ENCODE measurements around the gene SPART. TPM values are rescaled to one million over a fixed set of nuclear protein-coding genes. Genes with fewer than 3 reads are reported as not detected.
"Not testable (repeated sequence)": the region's sequence is repeated elsewhere in the genome, so short reads cannot be mapped to it uniquely, and the experiment has no call there.

The SPART gene
- polyA plus RNA-seq, 3 donors = 7.6 to 52.0 (median 33.5) TPM

- no peak overlapping the region for H3K27ac ChIP-seq (ENCODE audit: low read depth, low read length)
- WGBS, 3 donors = 56 to 78% (median 60%) methylated on average over 4 of the region's 4 CpGs
These were observed 16.8 kb downstream of the SPART start for GRCh38 chr13:36329361-36329760.

- 80 to 85% (median 84%) methylated on average over 2 of the region's 2 CpGs for whole genome bisulfite sequencing, 3 donors
- H3K27ac ChIP-seq (ENCODE audit: low read depth, low read length) = no peak overlapping the region
These were observed 17.4 kb downstream of the SPART start for GRCh38 chr13:36328821-36329220.

- no peak overlapping the region for H3K27ac ChIP-seq (ENCODE audit: low read depth, low read length)
- 83 to 87% (median 85%) methylated on average over 1 of the region's 1 CpG for WGBS, 3 donors
These were observed 20.3 kb downstream of the SPART start for GRCh38 chr13:36325912-36326311.

GRCh38 chr13:36324881-36325280 is 21.3 kb downstream of the SPART start:
- not testable (repeated sequence) for H3K27ac ChIP-seq (ENCODE audit: low read depth, low read length)
- 80 to 86% (median 85%) methylated on average over 5 of the region's 5 CpGs for WGBS, 3 donors

- 98 to 100% (median 100%) methylated on average over 1 of the region's 1 CpG for WGBS, 3 donors
- no peak overlapping the region for H3K27ac ChIP-seq (ENCODE audit: low read depth, low read length)
These were observed 22.1 kb downstream of the SPART start for GRCh38 chr13:36323951-36324566.

GRCh38 chr13:36323408-36323807 is 22.8 kb downstream of the SPART start:
- 94 to 96% (median 95%) methylated on average over 3 of the region's 3 CpGs for WGBS, 3 donors
- H3K27ac ChIP-seq (ENCODE audit: low read depth, low read length) = no peak overlapping the region

GRCh38 chr13:36319793-36320192 is 26.4 kb downstream of the SPART start:
- WGBS, 3 donors = 50 to 75% (median 52%) methylated on average over 4 to 6 of the region's 6 CpGs
- not testable (repeated sequence) for H3K27ac ChIP-seq (ENCODE audit: low read depth, low read length)

GRCh38 chr13:36313047-36313969 is 32.9 kb downstream of the SPART start:
- no peak overlapping the region for H3K27ac ChIP-seq (ENCODE audit: low read depth, low read length)
- WGBS, 3 donors = 74 to 82% (median 80%) methylated on average over 3 of the region's 3 CpGs

- no peak overlapping the region for H3K27ac ChIP-seq (ENCODE audit: low read depth, low read length)
- WGBS, 3 donors = 91 to 93% (median 92%) methylated on average over 7 of the region's 7 CpGs
These were observed 35.6 kb downstream of the SPART start for GRCh38 chr13:36310417-36311108.

GRCh38 chr13:36302289-36302688 is 43.9 kb downstream of the SPART start:
- H3K27ac ChIP-seq (ENCODE audit: low read depth, low read length) = no peak overlapping the region
- WGBS, 3 donors = 69 to 81% (median 73%) methylated on average over 3 of the region's 3 CpGs

- 46 to 73% (median 64%) methylated on average over 3 of the region's 3 CpGs for WGBS, 3 donors
- H3K27ac ChIP-seq (ENCODE audit: low read depth, low read length) = not testable (repeated sequence)
These were observed 46.7 kb downstream of the SPART start for GRCh38 chr13:36299469-36299868.

- WGBS, 3 donors = 21 to 29% (median 27%) methylated on average over 4 of the region's 4 CpGs
- H3K27ac ChIP-seq (ENCODE audit: low read depth, low read length) = no peak overlapping the region
These were observed 47.6 kb downstream of the SPART start for GRCh38 chr13:36298535-36299068.

GRCh38 chr13:36297366-36298338 is 48.5 kb downstream of the SPART start, which contains the start of gene CCDC169:
Gene CCDC169 (minus strand): TSS chr13:36297814. CDS start chr13:36297719, 95 bp downstream.
- WGBS, 3 donors = 1 to 3% (median 1%) methylated on average over 53 of the region's 53 CpGs
- H3K27ac ChIP-seq (ENCODE audit: low read depth, low read length) = no peak within 1 kb of the TSS

GRCh38 chr13:36294096-36294495 is 52.1 kb downstream of the SPART start:
- WGBS, 3 donors = 47 to 81% (median 75%) methylated on average over 3 of the region's 3 CpGs

GRCh38 chr13:36293497-36293896 is 52.7 kb downstream of the SPART start:
- WGBS, 3 donors = 89 to 95% (median 93%) methylated on average over 1 of the region's 1 CpG
- no peak overlapping the region for H3K27ac ChIP-seq (ENCODE audit: low read depth, low read length)

More at GRCh38 chr13:36294096-36294495, 52.1 kb downstream of the SPART start:
- no peak overlapping the region for H3K27ac ChIP-seq (ENCODE audit: low read depth, low read length)

GRCh38 chr13:36288794-36289391 is 57.3 kb downstream of the SPART start:
- H3K27ac ChIP-seq (ENCODE audit: low read depth, low read length) = no peak overlapping the region

- H3K27ac ChIP-seq (ENCODE audit: low read depth, low read length) = no peak overlapping the region
- WGBS, 3 donors = 84 to 94% (median 86%) methylated on average over 2 of the region's 2 CpGs
These were observed 60.2 kb downstream of the SPART start for GRCh38 chr13:36286006-36286405.

Measured in adipose tissue (tissue), 3 donors.